ENCODE measurements around the gene POLR2C. TPM values are rescaled to one million over a fixed set of nuclear protein-coding genes. Genes with fewer than 3 reads are reported as not detected.

Gene POLR2C
- polyA plus RNA-seq, 1 donor = 44.2 TPM

DNA sequence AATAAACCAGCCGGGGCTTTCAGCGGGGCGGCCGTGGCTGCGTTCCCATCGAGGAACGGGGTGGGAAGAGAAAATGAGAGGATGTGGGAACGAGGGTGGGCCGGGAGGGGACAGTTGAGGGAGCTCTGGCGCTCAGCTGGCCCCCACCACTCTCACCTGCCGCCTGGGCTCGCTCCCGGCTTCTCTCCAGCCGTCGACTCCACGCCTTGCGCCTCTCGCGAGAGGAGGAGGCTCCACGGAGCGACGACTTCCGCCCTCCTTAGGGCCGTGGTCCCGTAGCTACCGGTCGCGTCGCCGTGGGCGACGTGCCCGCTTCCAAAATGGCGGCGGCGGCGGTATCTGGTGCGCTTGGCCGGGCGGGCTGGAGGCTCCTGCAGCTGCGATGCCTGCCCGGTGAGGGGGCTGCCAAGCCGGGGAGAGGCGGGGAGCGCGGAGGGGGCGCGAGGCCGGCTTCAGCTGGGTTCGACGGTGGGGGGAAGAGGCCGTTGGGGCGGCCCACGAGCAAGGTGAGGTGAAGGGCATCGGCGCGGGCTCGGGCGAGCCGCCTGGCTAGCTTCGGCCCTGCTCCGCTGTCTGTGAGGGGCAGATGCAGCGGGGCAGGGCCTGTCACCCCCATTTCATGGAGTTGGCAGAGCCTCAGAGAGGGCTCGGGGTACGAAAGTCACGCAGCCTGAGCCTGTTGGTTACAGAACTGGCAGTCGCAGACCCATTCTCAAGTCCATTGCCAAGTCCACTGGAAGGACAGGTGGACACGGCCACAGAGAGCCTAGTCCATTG, 15.1 kb upstream of the POLR2C start, which contains the start of the genes CIAPIN1 and COQ9:
TSS of gene CIAPIN1 (minus strand) at position 200 of the 777 bp plus-strand sequence. CDS start 6,457 bp downstream, outside the sequence.
TSS of gene COQ9 (plus strand) at position 294 of the 777 bp plus-strand sequence. CDS start at position 321, 27 bp downstream.
- peak; percentile 90 for DNase-seq (ENCODE audit: low read depth)

GRCh38 chr16:57452021-57452420, 10.5 kb upstream of the POLR2C start:
- no peak for DNase-seq (ENCODE audit: low read depth)

- no peak for DNase-seq (ENCODE audit: low read depth)
These were observed 491 bp downstream of the POLR2C start for GRCh38 chr16:57462978-57463362.

- no peak for DNase-seq (ENCODE audit: low read depth)
These were observed 2.0 kb downstream of the POLR2C start for GRCh38 chr16:57464523-57464922.

GRCh38 chr16:57468346-57468745, 5.9 kb downstream of the POLR2C start:
- no peak for DNase-seq (ENCODE audit: low read depth)

DNA sequence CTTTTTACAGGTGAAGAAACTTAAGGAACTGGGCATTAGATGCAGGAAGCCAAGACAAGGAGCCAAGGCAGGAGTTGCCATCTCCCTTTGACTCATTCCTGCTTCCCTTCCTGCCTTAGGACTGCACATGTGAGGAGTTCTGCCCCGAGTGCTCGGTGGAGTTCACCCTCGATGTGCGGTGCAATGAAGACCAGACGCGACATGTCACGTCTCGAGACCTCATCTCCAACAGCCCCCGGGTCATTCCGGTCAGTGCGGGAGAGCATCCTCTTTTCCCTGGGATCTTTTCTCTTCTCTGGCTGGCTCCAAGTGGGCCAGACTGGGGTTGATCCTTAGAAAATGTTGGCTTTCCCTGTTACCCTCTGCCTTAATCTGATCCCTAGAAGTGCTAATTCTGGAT, 6.6 kb downstream of the POLR2C start:
- DNase-seq (ENCODE audit: low read depth) = no peak

DNA sequence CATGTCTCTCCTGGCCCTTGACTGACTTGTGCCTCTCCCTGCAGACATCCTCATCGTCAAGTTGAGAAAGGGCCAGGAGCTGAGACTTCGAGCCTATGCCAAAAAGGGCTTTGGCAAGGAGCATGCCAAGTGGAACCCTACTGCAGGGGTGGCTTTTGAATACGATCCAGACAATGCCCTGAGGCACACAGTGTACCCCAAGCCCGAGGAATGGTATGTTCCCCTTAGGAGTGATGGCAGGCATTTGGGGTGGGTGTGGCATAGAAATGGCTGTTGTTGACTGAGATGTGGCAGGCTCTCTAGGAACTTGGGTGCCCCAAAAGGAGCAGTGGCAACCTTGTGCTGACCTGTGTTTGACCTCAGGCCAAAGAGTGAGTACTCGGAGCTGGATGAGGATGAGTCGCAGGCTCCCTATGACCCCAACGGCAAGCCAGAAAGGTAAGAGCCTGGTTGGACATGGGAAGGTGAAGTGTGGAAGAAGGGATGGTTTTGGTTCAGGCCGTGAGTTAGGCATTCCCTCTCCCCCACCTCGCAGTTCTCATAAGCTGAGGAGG, 7.5 kb downstream of the POLR2C start:
- DNase-seq (ENCODE audit: low read depth) = no peak

DNA sequence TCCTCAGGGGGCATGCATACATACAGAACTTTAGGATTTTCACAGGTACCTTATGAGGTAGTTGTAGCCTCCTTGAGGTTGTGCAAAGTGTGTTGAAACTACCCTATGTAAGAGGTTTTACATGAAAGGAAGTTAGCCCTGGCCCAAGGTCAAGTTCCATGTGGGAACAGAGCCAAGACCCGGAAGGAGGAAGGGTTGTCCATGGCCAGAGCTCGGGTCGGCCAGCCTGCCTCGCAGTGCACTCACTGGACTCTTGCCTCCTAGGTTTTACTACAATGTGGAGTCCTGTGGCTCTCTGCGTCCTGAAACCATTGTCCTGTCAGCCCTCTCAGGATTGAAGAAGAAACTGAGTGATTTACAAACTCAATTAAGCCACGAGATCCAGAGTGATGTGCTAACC, 8.2 kb downstream of the POLR2C start:
- DNase-seq (ENCODE audit: low read depth) = no peak

DNA sequence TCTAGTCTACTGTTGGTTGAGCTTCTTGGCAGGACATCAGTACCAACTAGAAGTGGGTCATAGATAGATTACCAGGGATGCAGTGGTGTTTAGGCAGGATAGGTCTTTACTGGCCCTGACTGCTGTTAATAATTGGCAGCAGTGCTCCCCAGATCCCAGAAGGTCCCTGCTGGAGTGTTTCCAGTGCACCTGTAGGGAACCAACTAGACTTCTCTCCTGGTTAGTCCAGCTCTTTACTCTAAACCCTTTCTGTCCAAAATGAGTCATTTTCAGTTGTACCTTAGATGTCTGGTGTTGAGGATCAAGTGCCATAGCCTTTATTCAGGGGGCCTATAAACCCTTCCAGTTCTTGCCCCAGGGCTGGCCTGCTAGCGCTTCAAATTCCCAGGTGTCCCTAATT, 8.7 kb downstream of the POLR2C start:
- DNase-seq (ENCODE audit: low read depth) = no peak

DNA sequence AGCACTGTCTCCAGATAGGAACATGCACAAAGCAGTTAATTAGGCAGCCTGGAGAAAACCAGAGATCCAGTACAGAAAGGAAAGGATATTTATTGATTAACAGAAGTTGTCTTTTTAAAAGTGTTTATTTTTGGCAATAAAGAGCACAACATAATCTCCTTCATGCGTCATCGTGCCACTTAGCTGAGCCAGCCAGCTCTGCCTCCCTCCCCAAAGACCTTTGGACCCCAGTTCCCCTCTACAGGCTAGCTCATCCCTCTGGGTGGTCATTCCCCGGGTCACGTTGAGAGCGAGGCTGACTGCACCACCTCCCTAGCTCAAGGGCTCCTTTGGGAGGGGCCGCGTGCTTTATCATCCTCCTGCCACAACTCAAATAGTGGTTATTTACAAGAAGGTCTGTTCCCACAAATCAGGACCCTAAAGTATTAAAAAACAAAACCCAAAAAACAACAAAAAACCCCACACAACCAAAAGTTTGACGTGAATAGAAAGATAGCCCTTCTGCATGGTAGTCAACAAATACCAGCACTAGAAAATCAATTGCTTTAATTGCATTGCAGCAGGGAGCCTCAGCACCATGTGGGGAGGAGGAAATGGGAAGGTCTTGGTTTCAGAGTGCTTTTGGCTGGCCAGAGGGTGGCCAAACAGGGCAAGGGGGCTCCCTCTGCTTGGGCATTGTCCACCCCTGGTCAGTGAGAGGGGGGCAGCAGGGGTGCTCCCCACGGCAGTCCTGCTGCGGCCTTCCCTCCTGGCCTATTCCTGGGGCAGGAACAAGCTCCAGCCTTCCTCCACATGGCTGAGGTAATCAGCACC, 9.6 kb downstream of the POLR2C start:
- DNase-seq (ENCODE audit: low read depth) = no peak

DNA sequence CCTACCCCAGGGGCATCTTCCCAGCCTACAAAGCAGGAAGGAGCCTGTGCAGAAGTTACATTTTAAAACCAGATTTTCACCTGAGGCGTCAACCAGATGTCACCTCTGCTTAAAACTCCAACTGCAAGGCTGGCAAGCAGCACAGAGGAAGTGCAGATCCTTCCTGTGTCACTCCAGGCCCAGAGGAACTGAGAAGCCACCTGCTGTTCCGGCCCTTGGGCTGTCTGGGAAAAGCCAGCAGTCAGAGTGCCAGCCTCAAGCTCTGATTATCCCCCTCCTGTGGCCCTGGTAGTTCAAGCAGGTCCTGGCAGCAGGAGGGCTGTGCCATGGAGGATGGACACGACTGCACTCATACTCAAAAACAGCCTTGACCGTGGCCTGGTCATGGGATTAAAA, 10.2 kb downstream of the POLR2C start:
- DNase-seq (ENCODE audit: low read depth) = no peak

GRCh38 chr16:57473176-57473840, 10.8 kb downstream of the POLR2C start:
- DNase-seq (ENCODE audit: low read depth) = no peak

DNA sequence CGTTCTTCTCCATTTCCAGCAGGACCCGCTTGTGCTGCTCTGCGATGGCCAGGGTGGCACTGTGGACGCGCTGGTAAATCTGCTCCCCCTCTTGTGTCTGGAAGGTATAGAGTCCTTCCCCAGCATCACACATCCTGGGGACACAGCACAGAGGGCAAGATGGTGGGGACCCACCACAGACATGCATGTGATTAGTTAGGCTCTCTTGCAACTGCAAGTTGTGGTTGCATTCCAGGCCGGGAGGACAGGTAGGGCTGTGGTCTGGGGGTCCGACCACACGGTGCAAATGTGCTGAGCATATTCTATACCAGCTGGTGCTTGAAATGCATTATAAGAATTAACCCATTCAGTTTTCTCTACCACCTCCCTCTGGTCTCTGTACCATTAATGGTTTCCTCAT, 11.4 kb downstream of the POLR2C start:
- no peak for DNase-seq (ENCODE audit: low read depth)

DNA sequence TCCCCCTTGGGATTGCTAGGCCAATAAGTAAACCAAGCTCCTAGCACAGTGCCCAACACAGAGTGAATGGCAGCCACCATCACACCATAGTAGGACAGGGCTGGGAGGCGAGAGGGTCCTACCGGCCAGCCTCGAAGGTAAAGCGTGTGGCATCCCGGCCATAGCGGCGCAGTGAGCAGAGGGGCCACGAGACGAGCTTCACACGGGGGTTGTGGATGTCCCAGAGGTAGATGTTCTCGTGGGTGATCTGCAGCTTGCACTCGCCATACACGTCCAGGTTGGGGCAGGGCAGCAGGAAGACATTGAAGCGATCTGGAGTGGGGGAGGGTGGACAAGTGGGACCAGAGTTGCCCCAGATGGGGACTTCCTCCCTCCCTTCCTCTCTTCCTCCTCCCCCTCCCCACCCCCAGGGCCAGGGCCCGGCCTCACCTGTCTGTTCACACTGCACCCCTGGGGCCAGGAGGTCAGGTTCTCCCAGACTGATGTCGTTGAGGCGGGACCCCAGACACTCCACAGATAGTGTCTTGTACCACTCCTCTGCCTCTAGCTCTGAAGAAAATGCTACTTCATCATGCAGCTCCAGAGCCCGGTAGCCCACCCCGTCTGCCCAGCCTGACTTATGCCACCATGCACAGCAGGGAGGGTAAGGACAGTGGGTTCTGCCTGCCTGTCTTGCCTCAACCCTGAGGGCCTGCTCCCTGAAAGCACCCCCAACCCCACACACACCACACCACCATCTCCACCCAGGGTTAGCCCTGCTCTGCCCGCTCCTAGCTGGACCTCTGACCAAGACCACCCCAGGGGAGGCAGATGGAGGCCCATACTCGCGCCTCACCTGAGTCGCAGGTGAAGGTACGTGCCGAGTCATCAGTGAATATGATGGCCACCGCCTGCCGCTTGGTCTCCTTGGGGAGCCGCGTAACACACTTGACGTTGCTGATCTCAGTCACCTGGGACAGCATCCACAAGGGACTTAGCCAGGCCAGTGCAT, 12.5 kb downstream of the POLR2C start:
- DNase-seq (ENCODE audit: low read depth) = no peak

- DNase-seq (ENCODE audit: low read depth) = no peak
These were observed 13.3 kb downstream of the POLR2C start for GRCh38 chr16:57475711-57476339.

DNA sequence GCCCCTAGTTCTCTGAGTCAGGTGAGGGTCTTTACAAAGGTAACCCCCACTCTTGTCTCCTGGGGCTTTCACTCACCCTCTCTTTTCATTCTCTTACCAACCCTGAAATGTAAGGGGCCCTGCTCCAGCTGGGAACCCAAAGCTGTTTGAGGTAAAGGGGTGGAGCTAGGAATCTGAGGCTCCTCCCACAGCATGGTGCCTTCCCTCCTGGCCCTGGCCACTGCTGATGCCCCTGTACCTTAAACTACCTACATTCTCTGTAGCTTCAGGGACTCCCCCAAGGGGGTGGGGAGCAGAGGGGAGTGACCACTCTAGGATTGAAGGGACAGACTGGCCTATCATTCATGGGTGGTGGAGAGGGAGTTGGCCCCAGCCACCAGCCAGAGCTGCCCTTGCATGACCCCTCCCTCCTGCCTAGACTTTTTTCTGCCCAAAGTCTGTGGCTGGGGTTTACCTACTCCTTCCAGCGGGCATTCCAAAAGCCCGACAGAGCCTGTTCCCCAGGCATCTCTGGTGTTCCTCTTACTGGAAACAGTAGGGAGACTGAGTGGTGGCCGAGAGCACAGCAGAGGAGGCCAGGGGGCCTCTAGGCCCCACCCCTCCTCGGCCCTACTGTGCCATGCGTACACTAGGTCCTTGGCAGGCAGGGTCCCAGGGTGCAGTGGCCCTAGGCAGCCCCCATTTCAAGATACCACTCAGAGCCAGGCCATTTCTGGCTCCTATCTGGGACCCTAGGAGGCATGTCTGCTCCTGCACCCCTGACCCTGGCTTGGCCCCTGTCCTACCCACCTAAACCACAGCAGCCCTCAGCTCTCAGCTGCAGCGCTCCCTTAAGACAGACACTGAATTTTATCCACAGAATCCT, 14.3 kb downstream of the POLR2C start:
- no peak for DNase-seq (ENCODE audit: low read depth)

DNA sequence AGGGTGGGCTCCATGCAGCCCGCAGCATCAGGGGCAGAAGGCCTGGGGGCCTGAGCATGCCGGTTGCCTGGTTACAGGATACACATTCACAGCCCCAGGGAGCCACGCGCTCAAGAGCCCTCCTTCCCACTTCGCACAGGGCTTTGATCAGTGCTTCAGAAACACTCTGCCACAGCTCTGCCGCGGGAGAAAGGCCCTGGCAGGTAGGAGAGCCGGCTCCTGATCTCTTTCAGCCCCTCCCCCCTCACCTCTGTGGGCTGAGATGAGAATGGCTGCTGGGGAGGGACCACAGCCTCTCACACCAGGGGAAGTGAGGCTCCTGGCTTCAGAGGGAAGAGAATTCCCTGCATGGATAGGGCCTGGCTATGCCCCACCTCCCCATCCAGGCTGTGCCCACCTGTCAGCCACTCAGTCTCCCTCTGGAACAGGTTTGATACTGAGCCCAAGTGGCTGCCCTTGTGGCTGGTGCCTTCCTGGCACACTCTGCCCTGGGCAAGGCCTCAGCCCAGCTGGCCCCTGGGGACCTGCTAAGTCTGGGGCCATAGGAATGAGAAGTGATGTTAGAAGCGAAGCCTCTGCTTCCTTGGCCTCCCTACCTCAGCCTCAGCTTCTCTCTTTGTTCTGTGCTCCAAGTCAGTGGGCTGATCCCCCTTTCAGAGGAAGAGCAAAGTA, 15.2 kb downstream of the POLR2C start:
- DNase-seq (ENCODE audit: low read depth) = no peak

DNA sequence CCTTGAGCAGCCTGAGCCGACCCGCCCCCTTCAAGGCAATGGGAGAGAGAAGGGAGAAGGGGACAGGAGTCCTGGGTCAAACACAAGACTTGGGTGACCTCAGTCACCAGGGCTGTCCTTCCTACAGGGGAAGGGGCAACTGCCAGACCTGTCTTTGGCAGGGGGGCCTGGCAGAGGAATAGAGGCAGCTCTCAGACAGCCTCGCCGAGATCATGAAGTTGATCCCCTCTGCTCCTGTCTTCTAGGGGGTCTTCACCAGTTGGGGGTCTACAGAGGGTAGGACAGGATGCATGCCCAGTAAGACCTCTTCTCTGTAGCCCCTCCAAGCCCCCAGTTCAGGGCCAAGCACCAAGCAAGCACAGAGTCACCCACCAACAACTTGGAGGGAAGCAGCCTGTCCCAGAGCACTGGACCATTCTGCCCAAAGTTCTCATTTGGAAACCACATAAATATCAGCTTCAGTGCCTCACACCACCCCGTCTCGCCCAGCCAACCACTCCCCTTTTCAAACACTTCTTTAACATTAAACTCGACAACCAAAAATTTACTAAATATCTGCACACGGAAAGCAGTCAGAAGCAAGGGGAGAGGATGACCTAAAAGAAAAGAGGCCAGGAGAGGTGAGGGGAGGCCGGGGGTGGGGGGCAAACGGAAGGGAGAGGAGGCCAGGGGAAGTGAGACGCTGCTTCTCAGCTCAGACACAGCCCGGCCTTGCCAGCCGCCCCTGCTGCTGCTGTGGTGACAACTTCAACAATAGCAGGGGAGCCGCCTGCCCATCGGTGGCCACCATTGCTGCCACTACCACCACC, 16.1 kb downstream of the POLR2C start:
- no peak for DNase-seq (ENCODE audit: low read depth)
